Subcutaneous preadipocyte (primary cell): ENCODE measurements around the gene ZNF17. TPM values are rescaled to one million over a fixed set of nuclear protein-coding genes. Genes with fewer than 3 reads are reported as not detected.

Experiments used
- small RNA-seq: library from RNA; depleted of rRNA; stranded (forward); fragments of <200 nt; gene quantifications from one replicate; pipeline ENCODE3, GENCODE V24; 2012
- total RNA-seq: library from RNA; depleted of rRNA; stranded (reverse); fragments of >200 nt; gene quantifications from 2 replicates; pipeline ENCODE4 v1.2.3, GENCODE V29; 2012

ZNF17 gene
- 7.3 and 8.8 TPM in 2 replicates for total RNA-seq

DNA sequence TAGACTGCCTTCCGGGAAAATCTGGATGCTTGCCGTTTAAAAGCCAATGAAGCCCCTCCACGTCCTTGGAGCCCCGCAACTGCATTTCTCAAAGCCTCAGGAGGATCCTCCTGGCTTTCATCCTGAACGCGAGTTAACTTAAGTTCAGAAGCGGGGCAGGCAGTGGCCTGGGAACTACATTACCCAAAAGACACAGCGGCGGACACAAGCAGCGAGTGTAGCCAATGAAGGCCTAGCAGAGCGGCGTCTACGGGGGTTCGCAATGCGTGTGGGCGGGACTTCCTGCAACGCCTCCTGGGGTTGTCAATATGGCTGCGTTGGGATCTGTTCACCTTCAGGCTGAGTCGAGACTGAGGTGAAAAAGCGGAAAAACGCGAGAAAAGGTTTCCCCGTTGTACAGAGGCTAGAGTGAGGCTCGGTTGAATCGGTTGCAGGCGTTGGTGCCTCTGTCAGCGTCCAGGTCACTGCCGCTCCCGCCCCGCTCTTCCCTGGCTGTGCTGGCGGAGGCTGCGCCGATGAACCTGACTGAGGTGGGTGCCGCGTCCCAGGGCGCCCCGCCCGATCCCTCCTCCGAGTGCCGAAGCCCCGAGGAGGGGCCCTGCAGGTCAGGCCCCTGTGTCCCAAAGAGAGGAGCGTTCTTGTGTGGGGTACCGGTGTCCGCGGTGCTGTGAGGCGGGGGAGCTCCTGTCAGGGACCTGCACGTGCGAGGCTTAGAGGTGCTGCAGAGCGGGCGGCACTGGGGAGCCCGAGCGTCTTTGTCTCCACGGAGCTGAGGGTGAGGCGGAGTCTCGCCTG, at the start of gene ZNF17:
Gene ZNF17, plus strand, starts transcription at position 285 of the 795 bp plus-strand sequence. CDS start 2,455 bp downstream, outside the sequence.

DNA sequence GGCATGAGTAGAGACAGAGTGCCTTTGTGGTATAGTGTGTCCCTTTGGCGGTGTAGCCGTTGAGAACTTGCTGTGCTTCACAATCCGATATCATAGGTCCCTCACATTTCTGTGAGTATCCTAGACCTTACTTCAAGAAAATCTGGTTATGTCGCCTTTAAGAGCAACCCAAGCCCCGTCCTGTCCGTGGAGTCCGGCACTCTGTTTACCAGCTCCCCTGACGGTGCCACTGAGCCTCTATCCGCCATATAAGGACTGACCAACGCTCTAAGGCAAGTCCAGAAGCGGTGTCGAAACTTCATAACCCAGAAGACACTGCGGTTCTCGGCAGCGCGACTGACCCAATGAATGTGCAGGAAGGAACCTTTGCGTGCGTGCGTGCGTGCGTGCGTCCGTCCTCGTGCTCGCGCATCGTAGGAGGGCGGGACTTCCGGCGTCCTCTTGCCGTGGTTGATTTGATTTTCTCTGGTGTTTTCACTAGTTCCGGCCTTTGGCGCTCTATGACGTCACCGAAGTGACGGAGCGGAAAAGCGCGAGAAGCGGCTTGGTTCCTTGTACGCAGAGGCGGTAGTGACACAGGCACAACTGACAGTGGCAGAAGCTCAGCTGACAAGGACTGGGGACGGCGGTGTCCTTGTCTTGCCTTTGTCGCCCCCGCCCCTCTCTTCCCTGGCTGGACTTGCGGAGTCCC, 47.8 kb upstream of the ZNF17 start, which contains the start of the genes TRAPPC2B and ZNF547:
Gene TRAPPC2B, plus strand, starts transcription at position 555 of the 691 bp plus-strand sequence. CDS start 1,283 bp downstream, outside the sequence.
Gene ZNF547, plus strand, starts transcription at position 555 of the 691 bp plus-strand sequence. CDS start 5,005 bp downstream, outside the sequence.

DNA sequence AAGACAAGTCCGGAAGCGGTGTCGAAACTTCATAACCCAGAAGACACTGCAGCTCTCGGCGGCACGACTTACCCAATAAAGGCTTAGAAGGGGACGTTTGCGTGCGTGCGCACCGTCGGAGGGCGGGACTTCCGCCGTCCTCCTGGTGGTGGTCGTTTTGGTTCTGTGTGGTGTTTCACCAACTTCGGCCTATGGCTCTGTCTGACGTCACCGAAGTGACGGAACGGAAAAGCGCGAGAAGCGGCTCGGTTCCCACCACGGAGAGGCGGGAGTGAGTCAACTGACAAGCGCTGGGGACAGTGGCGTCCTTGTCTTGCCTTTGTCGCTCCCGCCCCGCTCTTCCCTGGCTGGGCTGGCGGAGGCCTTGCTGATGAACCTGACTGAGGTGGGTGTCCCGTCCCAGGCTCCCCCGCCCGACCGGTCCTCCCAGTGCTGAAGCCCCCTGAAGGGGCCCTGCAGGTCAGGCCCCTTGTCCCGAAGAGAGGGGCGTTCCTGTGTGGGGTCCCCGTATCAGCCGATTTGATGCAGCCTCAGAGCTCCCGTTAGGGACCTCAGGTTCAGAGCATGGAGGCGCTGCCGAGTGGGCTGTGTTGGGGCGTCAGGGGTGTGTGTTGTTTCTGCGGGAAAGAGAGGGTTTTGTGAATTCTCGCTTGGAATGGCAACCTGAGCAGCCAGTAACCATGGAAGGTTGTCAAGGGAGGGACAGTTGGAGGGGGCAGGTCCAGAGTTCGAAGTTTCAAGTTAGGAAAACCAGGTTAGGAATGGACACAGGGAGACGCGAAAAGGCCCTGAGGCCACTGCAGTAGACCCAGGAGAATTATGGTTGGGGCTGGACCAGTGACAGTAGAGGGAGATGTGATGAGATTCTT, 21.0 kb upstream of the ZNF17 start, which contains the start of gene ZNF548:
Gene ZNF548, plus strand, starts transcription at position 125 of the 869 bp plus-strand sequence. Its CDS starts 246 bp downstream, at position 371.

DNA sequence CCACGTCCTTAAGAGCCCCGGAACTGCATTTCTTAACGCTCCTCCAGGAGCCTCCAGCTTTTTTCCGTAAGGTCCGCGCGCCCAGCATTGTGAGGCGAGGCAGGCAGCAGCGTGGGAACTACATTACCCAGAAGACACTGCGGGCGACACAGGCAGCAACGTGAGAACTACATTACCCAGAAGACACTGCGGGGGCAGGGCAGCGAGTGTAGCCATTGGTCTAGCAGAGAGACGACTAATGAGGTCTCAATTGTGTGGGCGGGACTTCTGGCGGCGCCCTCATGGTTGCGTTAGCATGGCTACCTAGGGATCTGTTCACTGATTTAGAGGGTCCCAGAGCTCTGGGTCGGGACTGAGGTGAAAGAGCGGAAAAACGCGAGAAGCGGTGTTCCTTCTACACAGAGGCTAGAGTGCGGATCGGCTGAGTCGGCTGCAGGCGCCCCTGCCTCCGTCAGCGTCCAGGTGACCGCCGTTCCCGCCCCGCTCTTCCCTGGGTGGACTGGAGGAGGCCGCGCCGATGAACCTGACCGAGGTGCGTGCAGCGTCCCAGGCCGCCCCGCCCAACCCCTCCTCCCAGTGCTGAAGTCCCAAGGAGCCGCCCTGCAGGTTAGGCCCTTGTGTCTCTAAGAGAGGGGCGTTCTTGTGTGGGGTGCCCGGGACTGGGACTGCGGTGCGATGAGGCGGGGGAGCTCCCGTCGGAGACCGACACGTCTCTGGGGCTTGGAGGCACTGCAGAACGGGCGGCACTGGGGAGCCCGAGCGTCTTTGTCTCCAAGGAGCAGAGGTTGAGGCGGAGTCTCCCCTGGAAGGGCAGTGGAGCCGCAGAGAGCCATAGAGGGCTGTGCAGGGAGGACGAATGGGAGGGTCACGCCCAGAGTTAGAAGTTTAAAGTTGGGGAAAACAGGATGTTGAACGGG, 24.4 kb downstream of the ZNF17 start, which contains the start of gene ZNF749:
Gene ZNF749, plus strand, starts transcription at position 264 of the 917 bp plus-strand sequence. Its CDS starts 254 bp downstream, at position 518.

Small RNAs within 50 kb of the gene (small RNA-seq; reads per million reads assigned to genes)
- not detected for gene VN1R107P

Other genes with a start within 250 kb of the ZNF17 start
- gene DUXA, start 243.7 kb upstream of the ZNF17 start, total RNA-seq, result not detected in 2 replicates
- 12.5 and 18.4 TPM in 2 replicates for gene ZNF264, start 219.7 kb upstream of the ZNF17 start, total RNA-seq
- gene AURKC, start 180.1 kb upstream of the ZNF17 start, total RNA-seq, result 0.39 and 0.73 TPM in 2 replicates
- gene ZNF805, start 170.5 kb upstream of the ZNF17 start, total RNA-seq, result 16.2 and 17.4 TPM in 2 replicates
- 44.2 and 54.4 TPM in 2 replicates for gene ZNF460, start 130.7 kb upstream of the ZNF17 start, total RNA-seq
- 5.9 and 7.0 TPM in 2 replicates for gene ZNF543, start 90.7 kb upstream of the ZNF17 start, total RNA-seq
- gene ZNF304, start 59.9 kb upstream of the ZNF17 start, total RNA-seq, result 6.2 and 6.5 TPM in 2 replicates
- 4.5 and 7.3 TPM in 2 replicates for gene TRAPPC2B, start 47.6 kb upstream of the ZNF17 start, total RNA-seq
- 0.73 and 1.8 TPM in 2 replicates for gene ZNF547, start 47.6 kb upstream of the ZNF17 start, total RNA-seq
- 10.9 and 11.0 TPM in 2 replicates for gene ZNF548, start 21.3 kb upstream of the ZNF17 start, total RNA-seq
- gene ZNF749, start 24.2 kb downstream of the ZNF17 start, total RNA-seq, result 5.9 and 10.9 TPM in 2 replicates
- gene VN1R1, start 46.0 kb downstream of the ZNF17 start, total RNA-seq, result under 0.01 and 0.39 TPM in 2 replicates
- 7.0 and 10.4 TPM in 2 replicates for gene ZNF772, start 66.4 kb downstream of the ZNF17 start, total RNA-seq
- 5.7 and 7.3 TPM in 2 replicates for gene ZNF419, start 76.6 kb downstream of the ZNF17 start, total RNA-seq
- 8.0 and 8.5 TPM in 2 replicates for gene ZNF773, start 88.8 kb downstream of the ZNF17 start, total RNA-seq
- 1.8 and 2.5 TPM in 2 replicates for gene ZNF549, start 116.2 kb downstream of the ZNF17 start, total RNA-seq
- gene ZNF550, start 148.7 kb downstream of the ZNF17 start, total RNA-seq, result 5.1 and 5.9 TPM in 2 replicates
- 3.3 and 4.8 TPM in 2 replicates for gene ZNF416, start 167.8 kb downstream of the ZNF17 start, total RNA-seq
- gene ZIK1, start 173.0 kb downstream of the ZNF17 start, total RNA-seq, result 4.4 and 4.9 TPM in 2 replicates
- 2.2 and 2.7 TPM in 2 replicates for gene ZNF530, start 188.7 kb downstream of the ZNF17 start, total RNA-seq
- 12.5 and 12.7 TPM in 2 replicates for gene ZNF134, start 203.1 kb downstream of the ZNF17 start, total RNA-seq
- gene ZNF211, start 222.0 kb downstream of the ZNF17 start, total RNA-seq, result 4.8 and 7.2 TPM in 2 replicates